GM21515 (cell line): ENCODE measurements around the gene ALB.

Source experiments
- ATAC-seq: cut with Tn5 transposase; IDR thresholded peaks from one replicate; pipeline ENCODE4 v1.9.1; 2021; ENCODE audit not compliant: unreplicated experiment

Gene ALB

DNA sequence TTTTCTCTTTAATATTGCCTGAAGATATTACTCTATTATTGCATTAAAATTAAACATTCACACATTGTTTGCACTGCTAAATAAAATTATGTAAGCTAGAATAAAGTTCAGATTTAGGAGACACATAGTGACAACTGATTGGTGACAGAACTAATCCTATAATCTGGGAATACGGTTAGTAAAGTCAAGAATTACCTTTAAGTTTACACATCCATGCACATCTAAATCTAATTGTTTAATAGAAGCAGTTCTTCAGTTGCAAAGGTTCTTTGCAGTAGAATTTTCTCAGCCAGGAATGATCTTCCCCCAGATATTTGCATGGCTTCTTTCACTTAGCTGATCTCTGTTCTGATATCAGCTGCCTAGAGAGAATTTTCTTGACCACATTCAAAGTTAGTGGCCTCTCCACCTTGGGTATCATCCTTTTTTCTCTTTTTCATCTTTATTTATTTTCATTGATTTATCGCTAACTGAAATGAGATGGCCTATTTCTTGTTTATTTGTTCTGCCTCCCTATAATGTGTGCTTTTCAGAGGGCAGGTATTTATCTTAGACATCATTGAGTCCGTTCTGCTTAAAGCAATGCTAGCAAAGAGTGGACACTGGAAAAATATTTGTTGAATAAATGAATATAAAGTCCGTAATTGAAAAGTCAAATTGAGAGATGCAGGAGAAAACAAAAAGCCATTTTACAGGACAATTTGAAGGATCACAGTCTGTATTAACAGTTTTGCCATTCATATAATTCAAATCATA, 44.5 kb downstream of the ALB start:
- no peak for ATAC-seq

DNA sequence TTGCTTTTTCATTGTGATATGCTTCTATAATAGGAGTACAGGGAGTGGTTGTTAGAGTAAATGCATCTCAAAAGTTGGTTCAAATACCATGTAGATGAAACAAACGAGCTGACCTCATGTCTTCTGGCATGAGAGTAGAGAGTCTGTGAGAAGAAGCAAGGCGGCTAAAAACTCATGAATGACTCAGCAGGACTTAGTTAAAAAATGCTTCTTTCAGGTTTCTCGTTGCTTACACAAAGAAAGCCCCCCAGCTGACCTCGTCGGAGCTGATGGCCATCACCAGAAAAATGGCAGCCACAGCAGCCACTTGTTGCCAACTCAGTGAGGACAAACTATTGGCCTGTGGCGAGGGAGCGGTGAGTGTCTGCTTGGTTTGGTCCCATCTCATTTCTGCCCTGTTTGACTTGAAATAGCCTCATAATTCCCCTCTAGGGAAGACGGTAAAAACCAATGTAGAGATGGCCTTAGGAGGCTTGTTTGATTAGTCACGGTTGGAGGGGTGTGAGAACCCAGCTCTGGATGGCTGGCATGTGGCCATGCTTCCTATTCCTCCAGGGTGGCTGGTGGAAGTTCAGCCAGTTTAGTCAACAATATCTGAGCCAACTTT, 46.4 kb downstream of the ALB start:
- ATAC-seq, result no peak

DNA sequence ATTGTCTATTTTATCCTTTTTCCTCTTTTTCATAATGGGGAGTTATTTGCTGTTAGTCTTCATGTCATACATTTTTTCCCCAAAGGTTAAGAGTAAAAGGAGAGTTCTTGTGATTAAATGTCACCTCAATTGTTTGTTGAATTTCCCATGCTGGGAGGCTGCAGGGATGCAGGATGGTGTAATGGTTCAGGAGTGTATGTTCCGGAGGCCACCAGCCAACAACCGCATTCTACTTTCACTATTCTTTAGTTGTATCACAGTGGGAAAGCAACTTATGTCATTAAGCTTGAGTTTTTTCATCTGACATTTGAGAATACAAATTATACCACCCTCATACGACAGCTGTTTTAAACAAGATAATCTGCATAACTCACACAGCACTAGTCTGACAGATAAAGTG, 47.3 kb downstream of the ALB start:
- no peak for ATAC-seq

DNA sequence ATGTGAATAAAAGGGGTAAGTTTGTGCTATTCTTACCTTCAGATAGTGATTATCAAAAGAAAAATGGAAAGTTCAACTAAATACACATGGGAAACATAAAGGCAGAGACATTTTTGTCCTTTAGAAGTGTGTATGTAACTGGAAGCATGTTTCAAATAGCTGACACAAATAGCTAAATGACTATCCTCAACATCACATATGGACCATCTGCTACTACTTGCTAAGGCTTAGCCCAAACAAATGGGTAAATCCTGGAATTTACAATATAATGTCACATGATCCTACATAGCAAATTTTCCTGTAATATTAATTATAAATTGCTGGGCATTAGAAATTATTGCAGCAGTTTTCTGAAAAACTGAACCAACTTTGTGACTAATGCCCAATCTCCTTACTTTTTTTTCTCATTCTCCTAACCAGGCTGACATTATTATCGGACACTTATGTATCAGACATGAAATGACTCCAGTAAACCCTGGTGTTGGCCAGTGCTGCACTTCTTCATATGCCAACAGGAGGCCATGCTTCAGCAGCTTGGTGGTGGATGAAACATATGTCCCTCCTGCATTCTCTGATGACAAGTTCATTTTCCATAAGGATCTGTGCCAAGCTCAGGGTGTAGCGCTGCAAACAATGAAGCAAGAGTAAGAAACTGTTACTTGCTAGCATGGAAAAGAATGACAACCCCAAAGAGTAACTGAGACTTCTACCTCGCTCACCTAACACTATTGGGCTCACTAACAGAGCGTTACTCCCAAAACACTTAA, 48.1 kb downstream of the ALB start:
- no peak for ATAC-seq

DNA sequence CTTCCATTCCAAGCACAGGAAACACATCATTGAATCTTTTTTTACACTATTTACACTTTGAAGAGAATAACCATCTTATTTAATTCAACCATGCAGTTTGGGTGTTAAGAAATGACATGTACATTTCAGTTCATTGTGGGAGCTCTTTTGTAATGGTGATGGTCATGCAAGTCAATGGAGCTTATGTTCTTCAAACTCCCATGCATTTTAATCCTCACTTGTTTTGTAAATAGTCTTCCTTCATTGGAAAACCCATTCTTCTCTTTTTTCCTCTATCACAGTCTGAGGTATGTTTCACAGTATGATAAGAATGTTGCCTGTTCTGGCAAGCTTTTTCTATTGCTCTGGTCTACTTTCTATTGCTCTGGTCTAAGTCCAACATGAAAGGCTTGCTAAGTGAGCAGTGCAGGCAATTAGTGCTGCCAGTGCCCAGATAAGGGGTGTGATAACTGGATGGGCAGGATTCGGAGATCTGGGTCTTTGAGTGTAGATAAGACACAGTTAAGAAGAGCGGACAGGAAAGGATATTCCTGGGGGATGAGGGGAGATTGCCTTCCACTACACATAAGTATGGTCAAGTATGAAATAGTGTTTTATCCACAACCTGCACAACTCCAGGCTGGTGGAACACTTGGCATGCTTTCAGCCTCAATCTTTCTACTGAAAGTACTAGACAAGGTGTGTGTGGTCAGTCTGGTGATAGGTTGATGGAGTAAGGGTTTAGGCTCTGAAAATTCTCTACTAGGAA, 49.0 kb downstream of the ALB start:
- ATAC-seq, result no peak

DNA sequence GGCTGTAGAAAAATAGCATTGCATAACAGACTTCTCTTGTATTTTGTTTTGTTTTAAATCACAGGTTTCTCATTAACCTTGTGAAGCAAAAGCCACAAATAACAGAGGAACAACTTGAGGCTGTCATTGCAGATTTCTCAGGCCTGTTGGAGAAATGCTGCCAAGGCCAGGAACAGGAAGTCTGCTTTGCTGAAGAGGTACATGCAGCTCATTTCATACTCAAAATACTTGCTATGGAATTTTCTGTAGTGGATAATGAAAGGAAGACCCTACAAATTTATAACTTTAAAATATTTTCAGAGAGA, 49.6 kb downstream of the ALB start:
- no peak for ATAC-seq

DNA sequence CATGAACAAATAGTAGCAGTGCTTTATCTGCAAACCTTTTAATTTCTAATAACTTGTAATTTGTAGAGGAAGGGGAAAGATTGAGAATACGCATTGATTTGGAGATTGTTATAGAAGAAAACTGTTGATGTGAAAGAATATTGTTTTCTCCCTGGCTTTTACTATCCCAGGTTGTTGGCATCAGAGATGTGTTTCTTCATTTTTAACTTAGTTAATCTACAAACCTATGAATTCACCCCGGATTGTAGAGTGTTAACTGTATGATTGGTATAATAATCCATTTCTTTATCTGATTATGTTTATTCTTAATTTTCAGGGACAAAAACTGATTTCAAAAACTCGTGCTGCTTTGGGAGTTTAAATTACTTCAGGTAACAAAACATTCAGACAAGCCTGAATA, 50.8 kb downstream of the ALB start:
- ATAC-seq, result no peak

DNA sequence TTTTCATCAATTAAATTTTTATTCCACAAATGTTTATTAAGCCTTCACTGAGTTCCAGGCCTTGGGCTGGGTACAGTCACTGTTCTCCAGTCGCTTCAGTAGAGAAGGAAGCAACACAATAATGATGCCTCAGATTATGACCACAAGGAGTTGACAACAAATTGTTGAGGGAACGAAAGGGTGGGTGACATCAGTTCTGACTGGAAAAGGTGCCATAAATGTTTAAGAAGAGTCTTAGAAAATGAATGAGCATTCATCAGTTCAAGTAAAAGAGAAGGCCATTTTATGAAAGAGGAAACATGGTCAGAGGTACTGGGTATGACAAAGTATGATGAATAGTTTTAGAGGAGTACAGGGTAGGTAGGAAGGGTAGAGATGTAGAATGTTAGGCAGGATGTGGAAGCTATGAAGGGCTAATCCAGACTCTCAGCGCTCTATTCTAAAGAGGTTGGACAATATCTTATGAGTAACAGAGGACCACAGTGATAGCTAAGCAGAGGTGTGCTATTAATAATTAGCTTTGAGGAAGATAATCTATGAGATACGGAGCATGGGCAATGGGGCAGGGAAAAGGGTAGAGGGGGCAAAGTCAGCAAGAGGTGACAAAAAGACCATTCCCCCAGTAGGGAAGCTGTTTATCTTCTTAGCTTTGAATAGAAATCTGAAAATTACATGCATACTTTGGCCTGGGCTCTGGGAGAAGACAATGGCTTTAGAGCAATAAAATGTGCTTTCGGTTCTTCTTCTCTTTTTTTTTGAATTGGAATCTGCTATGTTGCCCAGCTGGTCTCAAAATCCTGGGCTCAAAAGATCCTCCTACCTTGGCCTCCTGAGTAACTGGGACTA, 52.3 kb downstream of the ALB start:
- ATAC-seq, result no peak

DNA sequence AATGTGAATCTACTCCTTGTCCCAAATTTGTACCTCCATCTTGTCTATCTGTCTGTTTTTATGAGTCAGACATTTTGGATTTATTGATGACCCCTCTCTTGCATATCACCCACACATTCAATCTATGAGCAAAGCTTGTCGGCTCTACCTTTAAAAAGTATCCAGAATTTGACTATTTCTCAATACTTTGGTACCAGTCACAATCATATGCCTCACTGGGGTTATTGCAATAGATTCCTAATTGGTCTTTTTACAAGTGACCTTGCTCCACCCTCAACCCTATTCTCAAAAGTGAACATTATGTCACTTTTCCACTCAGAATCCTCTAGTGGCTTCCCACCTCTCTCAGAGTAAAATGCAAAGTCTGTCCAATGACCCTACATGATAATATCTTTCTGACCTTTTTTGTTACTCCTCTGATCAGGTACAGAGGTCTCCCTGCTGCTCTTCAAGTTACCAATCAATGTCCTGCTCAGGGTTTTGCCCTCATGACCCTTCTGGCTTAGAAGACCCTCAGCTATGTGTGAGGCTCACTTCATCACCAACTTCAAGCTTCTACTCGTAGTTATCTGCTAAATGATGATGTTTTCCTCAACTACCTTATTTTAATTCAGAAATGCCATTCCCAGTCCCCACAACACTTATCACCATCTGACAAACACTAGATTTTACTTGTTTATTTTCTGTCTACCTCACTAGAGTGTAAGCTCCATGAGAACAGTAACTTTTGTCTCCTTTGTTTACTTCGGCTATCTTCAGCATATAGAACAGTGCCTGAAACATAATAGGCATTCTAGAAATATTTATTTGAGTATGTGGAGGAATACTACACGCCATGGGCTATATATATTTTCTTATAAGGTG, 54.3 kb downstream of the ALB start:
- ATAC-seq, result no peak

DNA sequence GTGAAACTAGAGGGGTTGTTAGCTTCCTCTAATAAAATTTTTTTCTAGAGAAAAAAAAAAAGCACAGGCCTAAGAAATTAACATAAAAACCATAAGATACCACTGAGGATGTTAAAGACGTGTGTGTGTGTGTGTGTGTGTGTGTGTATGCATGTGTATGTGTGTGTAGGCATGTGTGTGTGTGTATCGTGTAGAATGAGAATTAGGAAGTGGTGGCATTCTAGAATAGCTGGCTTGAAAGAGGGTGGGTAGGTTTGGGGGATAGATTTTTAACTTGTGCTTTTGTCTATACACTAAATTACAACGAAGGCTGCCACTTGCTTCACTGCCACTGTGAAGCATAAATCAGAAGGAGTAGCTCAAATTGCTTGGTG, 54.9 kb downstream of the ALB start:
- ATAC-seq, result no peak

DNA sequence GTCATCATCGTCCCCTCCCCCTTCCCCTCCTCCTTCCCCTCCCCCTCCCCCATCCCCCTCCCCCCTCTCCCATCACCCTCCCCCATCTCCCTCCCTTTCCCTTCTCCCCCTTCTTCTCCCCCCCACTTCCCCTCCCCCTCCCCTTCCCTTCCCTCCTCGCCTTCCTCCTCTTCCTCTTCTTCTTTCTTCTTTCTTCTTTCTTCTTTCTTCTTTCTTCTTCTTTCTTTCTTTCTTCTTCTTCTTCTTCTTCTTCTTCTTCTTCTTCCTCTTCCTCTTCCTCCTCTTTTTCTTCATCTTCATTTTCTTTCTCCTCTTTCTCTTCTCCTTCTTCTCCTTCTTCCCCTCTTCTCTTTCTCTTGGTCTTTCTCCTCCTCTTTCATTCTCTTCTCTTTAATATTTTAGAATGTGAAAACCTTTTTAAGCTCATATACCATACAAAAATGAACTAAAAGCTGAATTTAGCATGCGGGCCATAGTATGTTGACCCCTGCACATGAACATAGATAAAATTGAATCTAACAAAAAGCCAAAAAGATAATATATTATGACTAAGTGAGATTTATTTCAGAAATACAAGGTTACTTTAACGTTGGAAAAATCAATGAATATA, 56.9 kb downstream of the ALB start:
- ATAC-seq, result no peak

DNA sequence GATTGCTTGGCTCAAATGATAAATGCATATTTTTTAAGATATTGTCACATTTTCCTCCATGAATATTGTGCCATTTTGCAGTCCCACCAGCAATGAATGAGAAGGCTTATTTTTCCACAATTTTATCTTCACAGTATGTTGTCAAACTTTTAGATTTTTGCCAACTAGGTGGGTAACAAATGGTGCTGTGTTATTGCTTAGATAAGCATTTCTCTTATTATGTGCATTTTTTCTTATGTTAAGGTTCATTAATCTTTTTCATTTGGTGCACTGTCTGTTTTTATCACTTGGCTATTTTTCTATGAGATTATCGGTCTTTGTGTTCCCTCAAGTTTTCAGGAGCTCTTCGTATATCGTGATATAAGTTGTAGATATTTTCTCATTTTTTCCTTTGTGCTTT, 64.1 kb downstream of the ALB start:
- ATAC-seq, result no peak

DNA sequence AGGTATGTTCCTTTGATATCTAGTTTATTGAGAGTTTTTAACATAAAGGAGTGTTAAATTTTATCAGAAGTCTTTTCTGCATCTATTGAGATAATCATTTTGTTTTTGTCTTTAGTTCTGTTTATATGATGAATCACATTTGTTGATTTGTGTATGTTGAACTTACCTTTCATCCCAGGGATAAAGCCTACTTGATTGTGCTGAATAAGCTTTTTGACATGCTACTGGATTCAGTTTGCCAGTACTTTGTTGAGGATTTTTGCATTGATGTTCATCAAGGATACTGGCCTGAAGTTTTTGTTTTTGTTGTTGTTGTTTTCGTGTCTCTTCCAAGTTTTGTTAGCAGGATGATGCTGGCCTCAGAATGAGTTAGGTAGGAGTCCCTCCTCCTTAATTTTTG, 66.6 kb downstream of the ALB start:
- no peak for ATAC-seq
